Neural cell (in vitro differentiated cells): ENCODE data around the gene ZNF264. TPM values are rescaled to one million over a fixed set of nuclear protein-coding genes. Genes with fewer than 3 reads are reported as not detected.

Experiments used
- H2AFZ ChIP-seq: fragments of 200-600, 300-800 bp; sonication (generic), shearing (Covaris generic); 2 replicates; pipeline ENCODE4 v1.6.0; 2014; ENCODE audit warnings: low read depth, mild to moderate bottlenecking, antibody characterized with exemption, low read length, moderate library complexity
- H3F3A ChIP-seq: fragments of 200-600 bp; shearing (Covaris generic); 2 replicates; pipeline ENCODE4 v1.6.1; 2016; ENCODE audit warnings: mild to moderate bottlenecking, moderate library complexity, mixed read lengths, antibody characterized with exemption, low read length; ENCODE audit not compliant: insufficient read depth, poor library complexity, severe bottlenecking
- H3K27ac ChIP-seq: fragments of 200-600, 300-800 bp; sonication (generic), shearing (Covaris generic); 2 replicates; pipeline ENCODE4 v1.5.1; 2014; ENCODE audit warnings: mild to moderate bottlenecking, low read length, moderate library complexity
- H3K27me3 ChIP-seq: fragments of 300-800, 200-600 bp; sonication (generic), shearing (Covaris generic); 2 replicates; pipeline ENCODE4 v1.6.0; 2014; ENCODE audit warnings: mild to moderate bottlenecking, low read depth, low read length, moderate library complexity; ENCODE audit not compliant: insufficient read depth
- H3K36me3 ChIP-seq: fragments of 300-800, 200-600 bp; sonication (generic), shearing (Covaris generic); 2 replicates; pipeline ENCODE4 v1.5.1; 2014; ENCODE audit warnings: mild to moderate bottlenecking, antibody characterized with exemption, low read length, moderate library complexity; ENCODE audit not compliant: insufficient read depth
- H3K4me2 ChIP-seq: fragments of 300-800, 200-600 bp; sonication (generic), shearing (Covaris generic); 2 replicates; pipeline ENCODE4 v1.6.0; 2014; ENCODE audit warnings: mild to moderate bottlenecking, low read length
- H3K4me3 ChIP-seq: fragments of 300-800, 200-600 bp; sonication (generic), shearing (Covaris generic); 2 replicates; pipeline ENCODE4 v1.5.1; 2014; ENCODE audit warnings: mild to moderate bottlenecking, low read length, moderate library complexity
- H3K79me2 ChIP-seq: fragments of 200-600 bp; shearing (Covaris generic); replicated peaks from 2 replicates; pipeline ENCODE4 v1.6.0; 2014; ENCODE audit warnings: mild to moderate bottlenecking, low read length, moderate library complexity; ENCODE audit not compliant: insufficient read depth
- H3K9ac ChIP-seq: fragments of 300-800, 200-600 bp; sonication (generic), shearing (Covaris generic); 2 replicates; pipeline ENCODE4 v1.6.1; 2016; ENCODE audit warnings: mild to moderate bottlenecking, low read length, mixed read lengths
- H3K9me2 ChIP-seq: fragments of 200-600 bp; shearing (Covaris generic); 2 replicates; pipeline ENCODE4 v1.6.1; 2016; ENCODE audit warnings: mild to moderate bottlenecking, low read length, mixed read lengths; ENCODE audit not compliant: insufficient read depth
- H3K9me3 ChIP-seq: fragments of 200-600, 300-800 bp; sonication (generic), shearing (Covaris generic); 2 replicates; pipeline ENCODE4 v1.6.1; 2016; ENCODE audit warnings: mild to moderate bottlenecking, mixed run types, low read length, moderate library complexity, mixed read lengths
- H4K20me1 ChIP-seq: fragments of 200-600 bp; shearing (Covaris generic); 2 replicates; pipeline ENCODE4 v1.6.1; 2016; ENCODE audit warnings: mild to moderate bottlenecking, mixed run types; ENCODE audit not compliant: insufficient read depth
- CTCF ChIP-seq: fragments of 450-650 bp; IDR thresholded peaks from 2 replicates; pipeline ENCODE4 v1.5.1; 2014; ENCODE audit warnings: antibody characterized with exemption, mild to moderate bottlenecking, moderate library complexity; ENCODE audit not compliant: poor library complexity, severe bottlenecking
- EP300 ChIP-seq: fragments of 450-650 bp; conservative IDR thresholded peaks from 2 replicates; pipeline ENCODE4 v1.6.1; 2014; ENCODE audit warnings: antibody characterized with exemption, mild to moderate bottlenecking, moderate library complexity; ENCODE audit not compliant: poor library complexity, severe bottlenecking
- EZH2 ChIP-seq: fragments of 200-600, 300-800 bp; shearing (Covaris generic), sonication (generic); IDR thresholded peaks from 2 replicates; pipeline ENCODE4 v1.6.1; 2014; ENCODE audit warnings: antibody characterized with exemption, low read length, borderline replicate concordance, mild to moderate bottlenecking; ENCODE audit not compliant: insufficient read depth, poor library complexity, severe bottlenecking
- MXI1 ChIP-seq: fragments of 450-650 bp; conservative IDR thresholded peaks from 2 replicates; pipeline ENCODE4 v1.6.1; 2014; ENCODE audit warnings: antibody characterized with exemption, mild to moderate bottlenecking; ENCODE audit not compliant: poor library complexity, severe bottlenecking
- POLR2AphosphoS5 ChIP-seq: IDR thresholded peaks from 2 replicates; pipeline ENCODE4 v1.6.1; 2012
- RAD21 ChIP-seq: fragments of 450-650 bp; conservative IDR thresholded peaks from 2 replicates; pipeline ENCODE4 v1.6.1; 2014; ENCODE audit warnings: antibody characterized with exemption, mild to moderate bottlenecking, moderate library complexity
- REST ChIP-seq: IDR thresholded peaks from 2 replicates; pipeline ENCODE4 v1.6.1; 2012; ENCODE audit warnings: borderline replicate concordance
- SMC3 ChIP-seq: fragments of 450-650 bp; conservative IDR thresholded peaks from 2 replicates; pipeline ENCODE4 v1.6.1; 2014; ENCODE audit warnings: antibody characterized with exemption, mild to moderate bottlenecking, moderate library complexity; ENCODE audit not compliant: poor library complexity
- TAF1 ChIP-seq: IDR thresholded peaks from 2 replicates; pipeline ENCODE4 v1.6.1; 2012; ENCODE audit warnings: low read depth
- polyA plus RNA-seq: library from polyadenylated mRNA; depleted of rRNA; stranded (reverse); fragments of >200 nt; gene quantifications from 2 replicates; pipeline ENCODE4 v1.2.3, GENCODE V29; 2014

ZNF264 gene
- polyA plus RNA-seq, 1 donor from 2014 or later, result 10.4 TPM

GRCh38 chr19:57269515-57270250, 78.4 kb downstream of the ZNF264 start:
- TF ChIP-seq SMC3, result no peak
- no peak for TF ChIP-seq EZH2
- no peak for TF ChIP-seq RAD21
- TF ChIP-seq MXI1, result no peak
- no peak for TF ChIP-seq POLR2AphosphoS5
- TF ChIP-seq EP300, result no peak
- no peak for TF ChIP-seq REST
- TF ChIP-seq CTCF, result no peak
- no peak for TF ChIP-seq TAF1
- Histone ChIP-seq H3K36me3 (no peaks in the 10 kb centered on the region), H3K9me2 (no peaks in the 10 kb centered on the region), H3K4me3 (no peak overlapping the region), H3K79me2 (no peaks in the 10 kb centered on the region), H3F3A (no peaks in the 10 kb centered on the region), H2AFZ (no peak overlapping the region), H3K9me3 (no peaks in the 10 kb centered on the region), H4K20me1 (no peaks in the 10 kb centered on the region), H3K27me3 (no peaks in the 10 kb centered on the region), H3K4me2 (no peak overlapping the region), H3K9ac (no peak overlapping the region), H3K27ac (no peak overlapping the region)

- TF ChIP-seq EP300 (no peak), RAD21 (no peak), REST (no peak), TAF1 (no peak), EZH2 (no peak), POLR2AphosphoS5 (no peak), SMC3 (no peak), CTCF (no peak), MXI1 (no peak)
- H3K9ac ChIP-seq, result no peak overlapping the region
- no peaks in the 10 kb centered on the region for H3K9me3 ChIP-seq
- H4K20me1 ChIP-seq, result no peaks in the 10 kb centered on the region
- no peaks in the 10 kb centered on the region for H3K36me3 ChIP-seq
- no peak overlapping the region for H3K4me3 ChIP-seq
- H3K27me3 ChIP-seq, result no peaks in the 10 kb centered on the region
- H3K4me2 ChIP-seq, result no peak overlapping the region
- no peak overlapping the region for H2AFZ ChIP-seq
- H3K27ac ChIP-seq, result no peak overlapping the region
- no peaks in the 10 kb centered on the region for H3K79me2 ChIP-seq
- H3F3A ChIP-seq, result no peaks in the 10 kb centered on the region
- H3K9me2 ChIP-seq, result no peaks in the 10 kb centered on the region
These were observed 80.0 kb downstream of the ZNF264 start for GRCh38 chr19:57271280-57271679.
